Activated CD8-positive, alpha-beta memory T cell treated with anti-CD3 and anti-CD28 coated beads, Interleukin-2, amount 10 ng/mL, durations not matched to agents 7 days and 5 days (primary cell): ENCODE measurements around the gene POU3F1. TPM values are rescaled to one million over a fixed set of nuclear protein-coding genes. Genes with fewer than 3 reads are reported as not detected.

Source experiments
- ATAC-seq: fragments of 150-1000 bp; cut with Tn5 transposase; one replicate; pipeline ENCODE4 v1.10.0; 2021; ENCODE audit warnings: moderate library complexity
- CTCF ChIA-PET: fragments of 350-600 bp; sonication (Branson Sonifier 250); formaldehyde crosslinking; loops from one replicate; lab custom pipeline; 2021; ENCODE audit warnings: antibody characterized with exemption; lab: Charles Lee
- DNase-seq: peaks from one replicate; pipeline ENCODE4 v3.0.0-alpha.2; 2020
- H3K27ac Mint-ChIP-seq: one replicate; pipeline ENCODE4 v1.8.0; 2021; ENCODE audit warnings: mild to moderate bottlenecking, mixed read lengths
- H3K27me3 Mint-ChIP-seq: one replicate; pipeline ENCODE4 v1.8.0; 2021; ENCODE audit warnings: mixed read lengths
- H3K36me3 Mint-ChIP-seq: one replicate; pipeline ENCODE4 v1.8.0; 2021; ENCODE audit warnings: mild to moderate bottlenecking, mixed read lengths
- H3K4me1 Mint-ChIP-seq: one replicate; pipeline ENCODE4 v1.8.0; 2021; ENCODE audit warnings: mixed read lengths
- H3K4me3 Mint-ChIP-seq: one replicate; pipeline ENCODE4 v1.8.0; 2021; ENCODE audit warnings: mild to moderate bottlenecking, moderate library complexity, mixed read lengths
- H3K9me3 Mint-ChIP-seq: one replicate; pipeline ENCODE4 v1.8.0; 2022; ENCODE audit warnings: low read depth, mixed read lengths
- total RNA-seq, 2 experiments: library from RNA; stranded (reverse); gene quantifications; one replicate each; pipeline ENCODE4 v1.2.3, GENCODE V29; 2021

POU3F1 gene
- total RNA-seq, 2 experiments from 2014 or later: 0.09 TPM; not detected in 1

- H3K4me3 Mint-ChIP-seq: no peak overlapping the region
- ATAC-seq (no peak), DNase-seq (no peak)
- no peaks in the 10 kb centered on the region for H3K36me3 Mint-ChIP-seq
- no peaks in the 10 kb centered on the region for H3K9me3 Mint-ChIP-seq
- no peaks in the 10 kb centered on the region for H3K4me1 Mint-ChIP-seq
- H3K27ac Mint-ChIP-seq: no peak overlapping the region
- CTCF ChIA-PET: no interaction called here
- H3K27me3 Mint-ChIP-seq: peaks cover 31% of the 10 kb centered on the region
These were observed 21.8 kb upstream of the POU3F1 start for GRCh38 chr1:38068220-38068979.

GRCh38 chr1:38064197-38064903 is 17.8 kb upstream of the POU3F1 start:
- CTCF ChIA-PET: interaction anchor here (0.6 kb wide), 1 partner anchor 11 kb away, joined by 3 read pairs; no protein-coding TSS in a partner anchor
- H3K36me3 Mint-ChIP-seq: no peaks in the 10 kb centered on the region
- H3K27ac Mint-ChIP-seq: no peak overlapping the region
- ATAC-seq (no peak), DNase-seq (no peak)
- peaks cover 12% of the 10 kb centered on the region for H3K27me3 Mint-ChIP-seq
- H3K4me3 Mint-ChIP-seq: no peak overlapping the region
- H3K4me1 Mint-ChIP-seq: no peaks in the 10 kb centered on the region
- H3K9me3 Mint-ChIP-seq: no peaks in the 10 kb centered on the region

- H3K36me3 Mint-ChIP-seq: no peaks in the 10 kb centered on the region
- CTCF ChIA-PET: interaction anchor here (0.6 kb wide), 1 partner anchor 11 kb away, joined by 3 read pairs; no protein-coding TSS in a partner anchor
- H3K4me3 Mint-ChIP-seq: no peak overlapping the region
- peaks cover 12% of the 10 kb centered on the region for H3K27me3 Mint-ChIP-seq
- DNase-seq: no peak
- H3K4me1 Mint-ChIP-seq: no peaks in the 10 kb centered on the region
- H3K9me3 Mint-ChIP-seq: no peaks in the 10 kb centered on the region
- no peak overlapping the region for H3K27ac Mint-ChIP-seq
- ATAC-seq: no peak
These were observed 17.0 kb upstream of the POU3F1 start for GRCh38 chr1:38063616-38064015.

GRCh38 chr1:38062361-38063288 is 16.0 kb upstream of the POU3F1 start:
- DNase-seq (no peak), ATAC-seq (no peak)
- H3K9me3 Mint-ChIP-seq: no peaks in the 10 kb centered on the region
- no peak overlapping the region for H3K4me3 Mint-ChIP-seq
- CTCF ChIA-PET: interaction anchor here (1.2 kb wide), 1 partner anchor 10 kb away, joined by 3 read pairs; no protein-coding TSS in a partner anchor
- no peak overlapping the region for H3K27ac Mint-ChIP-seq
- no peaks in the 10 kb centered on the region for H3K36me3 Mint-ChIP-seq
- H3K27me3 Mint-ChIP-seq: peaks cover 12% of the 10 kb centered on the region
- no peaks in the 10 kb centered on the region for H3K4me1 Mint-ChIP-seq

- CTCF ChIA-PET: interaction anchor here (1.2 kb wide), 1 partner anchor 11 kb away, joined by 3 read pairs; no protein-coding TSS in a partner anchor
- no peaks in the 10 kb centered on the region for H3K36me3 Mint-ChIP-seq
- DNase-seq: no peak
These were observed 15.3 kb upstream of the POU3F1 start for GRCh38 chr1:38061883-38062328.

GRCh38 chr1:38061290-38061689 is 14.7 kb upstream of the POU3F1 start:
- H3K36me3 Mint-ChIP-seq: no peaks in the 10 kb centered on the region
- H3K4me1 Mint-ChIP-seq: no peaks in the 10 kb centered on the region
- ATAC-seq (no peak), DNase-seq (no peak)
- H3K27me3 Mint-ChIP-seq: peaks cover 4% of the 10 kb centered on the region
- H3K27ac Mint-ChIP-seq: no peak overlapping the region
- H3K4me3 Mint-ChIP-seq: no peak overlapping the region
- CTCF ChIA-PET: interaction anchor here (1.0 kb wide), 1 partner anchor 11 kb away, joined by 3 read pairs; no protein-coding TSS in a partner anchor
- H3K9me3 Mint-ChIP-seq: no peaks in the 10 kb centered on the region

More at GRCh38 chr1:38061883-38062328, 15.3 kb upstream of the POU3F1 start:
- Mint-ChIP-seq H3K9me3 (no peaks in the 10 kb centered on the region), H3K4me1 (no peaks in the 10 kb centered on the region), H3K4me3 (no peak overlapping the region), H3K27me3 (peaks cover 5% of the 10 kb centered on the region), H3K27ac (no peak overlapping the region)
- no peak for ATAC-seq

GRCh38 chr1:38060498-38060897 is 13.9 kb upstream of the POU3F1 start:
- Mint-ChIP-seq H3K27ac (no peak overlapping the region), H3K9me3 (no peaks in the 10 kb centered on the region), H3K36me3 (no peaks in the 10 kb centered on the region), H3K27me3 (peaks cover 4% of the 10 kb centered on the region), H3K4me1 (no peaks in the 10 kb centered on the region), H3K4me3 (no peak overlapping the region)
- ATAC-seq (no peak), DNase-seq (no peak)
- CTCF ChIA-PET: interaction anchor here (1.0 kb wide), 1 partner anchor 12 kb away, joined by 3 read pairs; no protein-coding TSS in a partner anchor

- no peak for ATAC-seq
- Mint-ChIP-seq H3K27ac (no peak overlapping the region), H3K4me3 (no peak overlapping the region), H3K9me3 (no peaks in the 10 kb centered on the region), H3K27me3 (peaks cover 4% of the 10 kb centered on the region), H3K36me3 (no peaks in the 10 kb centered on the region), H3K4me1 (no peaks in the 10 kb centered on the region)
- no peak for DNase-seq
- CTCF ChIA-PET: interaction anchor here (0.6 kb wide), 1 partner anchor 41 kb away, joined by 3 read pairs; no protein-coding TSS in a partner anchor
These were observed 13.2 kb upstream of the POU3F1 start for GRCh38 chr1:38059635-38060250.

GRCh38 chr1:38055965-38056364 is 9.4 kb upstream of the POU3F1 start:
- CTCF ChIA-PET: no interaction called here
- Mint-ChIP-seq H3K4me3 (no peak overlapping the region), H3K27ac (no peak overlapping the region), H3K27me3 (peaks cover 4% of the 10 kb centered on the region), H3K36me3 (no peaks in the 10 kb centered on the region), H3K9me3 (no peaks in the 10 kb centered on the region), H3K4me1 (peaks cover 6% of the 10 kb centered on the region)
- ATAC-seq: no peak
- DNase-seq: no peak

- no peaks in the 10 kb centered on the region for H3K36me3 Mint-ChIP-seq
- peaks cover 4% of the 10 kb centered on the region for H3K27me3 Mint-ChIP-seq
- CTCF ChIA-PET: no interaction called here
- no peak for ATAC-seq
- DNase-seq: no peak
- H3K4me1 Mint-ChIP-seq: peaks cover 6% of the 10 kb centered on the region
- H3K27ac Mint-ChIP-seq: no peak overlapping the region
- no peaks in the 10 kb centered on the region for H3K9me3 Mint-ChIP-seq
- H3K4me3 Mint-ChIP-seq: no peak overlapping the region
These were observed 8.8 kb upstream of the POU3F1 start for GRCh38 chr1:38055398-38055797.

- Mint-ChIP-seq H3K36me3 (no peaks in the 10 kb centered on the region), H3K27ac (no peak overlapping the region), H3K27me3 (peaks cover 9% of the 10 kb centered on the region), H3K9me3 (no peaks in the 10 kb centered on the region), H3K4me1 (peaks cover 6% of the 10 kb centered on the region), H3K4me3 (no peak overlapping the region)
- CTCF ChIA-PET: interaction anchor here (2.3 kb wide), 1 partner anchor 26 kb away, joined by 7 read pairs; no protein-coding TSS in a partner anchor
- DNase-seq: no peak
- ATAC-seq: no peak
These were observed 7.0 kb upstream of the POU3F1 start for GRCh38 chr1:38053416-38054091.
